A673 (cell line): ENCODE measurements around the gene FRK. TPM values are rescaled to one million over a fixed set of nuclear protein-coding genes. Genes with fewer than 3 reads are reported as not detected.

Experiments
- BruUV-seq: library from RNA; stranded (reverse); fragments of 400-500 nt; replicated peaks from 2 replicates; lab custom pipeline; 2021; lab: Mats Ljungman, UMichigan
- CTCF ChIA-PET: fragments of 300-600 bp; sonication (Branson Sonifier 250); formaldehyde crosslinking; loops from one replicate; lab custom pipeline; 2022; ENCODE audit warnings: antibody characterized with exemption; lab: Charles Lee
- POLR2A ChIA-PET: fragments of 300-600 bp; sonication (Branson Sonifier 250); formaldehyde crosslinking; loops from one replicate; lab custom pipeline; 2022; ENCODE audit warnings: antibody characterized with exemption; ENCODE audit not compliant: low non-redundant PET; lab: Charles Lee
- DNase-seq: peaks from one replicate; pipeline ENCODE4 v3.0.0-alpha.2; 2015; ENCODE audit warnings: low spot score
- H3K27ac ChIP-seq: fragments of 200-600 bp; sonication (generic); 2 replicates; pipeline ENCODE4 v1.5.1; 2016; ENCODE audit warnings: mixed run types, low read depth, mild to moderate bottlenecking, mixed read lengths, antibody characterized with exemption, low read length; ENCODE audit not compliant: poor library complexity, severe bottlenecking
- H3K27me3 ChIP-seq: fragments of 200-600 bp; sonication (generic); replicated peaks from 2 replicates; pipeline ENCODE4 v1.6.1; 2017; ENCODE audit warnings: mixed run types, low read depth, mild to moderate bottlenecking, mixed read lengths, antibody characterized with exemption, low read length; ENCODE audit not compliant: insufficient read depth, poor library complexity
- H3K36me3 ChIP-seq: fragments of 200-600 bp; sonication (generic); 2 replicates; pipeline ENCODE4 v1.6.1; 2016; ENCODE audit warnings: mixed run types, mild to moderate bottlenecking, mixed read lengths, antibody characterized with exemption, low read length; ENCODE audit not compliant: insufficient read depth, poor library complexity, severe bottlenecking
- H3K4me1 ChIP-seq: fragments of 200-600 bp; sonication (generic); 2 replicates; pipeline ENCODE4 v1.6.1; 2017; ENCODE audit warnings: mixed run types, mild to moderate bottlenecking, mixed read lengths, antibody characterized with exemption, low read length; ENCODE audit not compliant: insufficient read depth, poor library complexity, severe bottlenecking
- H3K4me3 ChIP-seq: fragments of 200-600 bp; sonication (generic); 2 replicates; pipeline ENCODE4 v1.5.1; 2016; ENCODE audit warnings: low read depth, mixed run types, mild to moderate bottlenecking, mixed read lengths, low read length; ENCODE audit not compliant: poor library complexity, severe bottlenecking
- H3K9me3 ChIP-seq: fragments of 200-600 bp; sonication (generic); 2 replicates; pipeline ENCODE4 v1.6.1; 2016; ENCODE audit warnings: mixed run types, low read depth, mild to moderate bottlenecking, mixed read lengths, antibody characterized with exemption, low read length; ENCODE audit not compliant: poor library complexity, severe bottlenecking
- EZH2 ChIP-seq: fragments of 200-600 bp; sonication (generic); IDR thresholded peaks from 2 replicates; pipeline ENCODE4 v1.6.1; 2017; ENCODE audit warnings: borderline replicate concordance, low read depth, mild to moderate bottlenecking, mixed read lengths, antibody characterized with exemption, low read length; ENCODE audit not compliant: poor library complexity, severe bottlenecking
- intact Hi-C: fragments of 100-400 bp; cut with micrococcal nuclease; formaldehyde crosslinking; loops from one replicate; pipeline ENCODE4 v1.10.0; 2022; ENCODE audit not compliant: unreplicated experiment
- total RNA-seq: library from RNA; stranded (reverse); gene quantifications from 2 replicates; pipeline ENCODE4 v1.2.3, GENCODE V29; 2021
- TF ChIP-seq, protein P1 (sequence below): fragments of 300-800, 200-600 bp; sonication (generic); conservative IDR thresholded peaks from 2 replicates; pipeline ENCODE4 v1.5.1; 2017; ENCODE audit warnings: low read depth, mild to moderate bottlenecking, antibody characterized with exemption, low read length, moderate library complexity, mixed read lengths

The FRK gene
- total RNA-seq, 1 experiment from 2014 or later, result 12.3 TPM

DNA sequence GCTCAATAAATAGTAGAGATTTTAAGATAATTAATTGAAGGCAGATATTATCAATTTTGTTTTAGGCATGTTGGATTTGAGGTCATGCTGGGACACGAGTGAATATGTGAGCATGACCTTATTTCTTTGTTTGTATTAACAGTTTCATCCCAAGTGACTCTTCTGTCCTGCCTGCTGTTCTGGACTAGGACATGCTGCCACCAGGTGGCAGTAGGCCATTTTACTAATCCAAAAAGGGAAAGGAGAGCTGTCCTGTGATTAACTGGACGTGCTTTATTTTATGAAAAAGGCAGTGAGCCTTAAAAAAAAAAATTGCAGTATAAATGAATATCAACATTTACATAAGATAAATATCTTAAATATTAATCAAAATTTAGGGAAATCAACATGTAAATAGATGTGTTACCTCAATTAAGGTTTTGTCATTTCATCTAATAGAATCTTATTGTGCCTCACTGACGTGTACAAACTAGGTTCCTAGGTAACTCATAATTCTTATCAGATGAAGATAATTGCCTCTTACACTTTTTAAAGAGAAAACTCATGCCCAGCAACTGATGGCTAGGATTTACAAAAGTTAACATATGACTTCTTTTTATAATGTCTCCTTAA lies 49.8 kb downstream of the FRK start:
- H3K4me3 ChIP-seq, result no peak overlapping the region
- H3K36me3 ChIP-seq, result no peaks in the 10 kb centered on the region
- no peak for TF ChIP-seq EZH2
- TF ChIP-seq, protein P1, sequence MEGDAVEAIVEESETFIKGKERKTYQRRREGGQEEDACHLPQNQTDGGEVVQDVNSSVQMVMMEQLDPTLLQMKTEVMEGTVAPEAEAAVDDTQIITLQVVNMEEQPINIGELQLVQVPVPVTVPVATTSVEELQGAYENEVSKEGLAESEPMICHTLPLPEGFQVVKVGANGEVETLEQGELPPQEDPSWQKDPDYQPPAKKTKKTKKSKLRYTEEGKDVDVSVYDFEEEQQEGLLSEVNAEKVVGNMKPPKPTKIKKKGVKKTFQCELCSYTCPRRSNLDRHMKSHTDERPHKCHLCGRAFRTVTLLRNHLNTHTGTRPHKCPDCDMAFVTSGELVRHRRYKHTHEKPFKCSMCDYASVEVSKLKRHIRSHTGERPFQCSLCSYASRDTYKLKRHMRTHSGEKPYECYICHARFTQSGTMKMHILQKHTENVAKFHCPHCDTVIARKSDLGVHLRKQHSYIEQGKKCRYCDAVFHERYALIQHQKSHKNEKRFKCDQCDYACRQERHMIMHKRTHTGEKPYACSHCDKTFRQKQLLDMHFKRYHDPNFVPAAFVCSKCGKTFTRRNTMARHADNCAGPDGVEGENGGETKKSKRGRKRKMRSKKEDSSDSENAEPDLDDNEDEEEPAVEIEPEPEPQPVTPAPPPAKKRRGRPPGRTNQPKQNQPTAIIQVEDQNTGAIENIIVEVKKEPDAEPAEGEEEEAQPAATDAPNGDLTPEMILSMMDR, result peak; percentile 92
- H3K9me3 ChIP-seq, result no peaks in the 10 kb centered on the region
- peaks cover 35% of the 10 kb centered on the region for H3K4me1 ChIP-seq
- ChIA-PET CTCF (interaction anchor here (0.6 to 2.1 kb wide), 8 partner anchors 9 to 101 kb away, joined by 3 to 14 read pairs (median 4); partner anchors contain the start of gene FRK), POLR2A (no interaction called here)
- no TSS peak for BruUV-seq
- intact Hi-C loops, result loop anchor here (1.0 to 5.0 kb wide), 2 partner anchors 46 to 86 kb away; no protein-coding TSS in a partner anchor
- DNase-seq, result peak; percentile 79
- H3K27ac ChIP-seq, result no peak overlapping the region
- H3K27me3 ChIP-seq, result no peaks in the 10 kb centered on the region

DNA sequence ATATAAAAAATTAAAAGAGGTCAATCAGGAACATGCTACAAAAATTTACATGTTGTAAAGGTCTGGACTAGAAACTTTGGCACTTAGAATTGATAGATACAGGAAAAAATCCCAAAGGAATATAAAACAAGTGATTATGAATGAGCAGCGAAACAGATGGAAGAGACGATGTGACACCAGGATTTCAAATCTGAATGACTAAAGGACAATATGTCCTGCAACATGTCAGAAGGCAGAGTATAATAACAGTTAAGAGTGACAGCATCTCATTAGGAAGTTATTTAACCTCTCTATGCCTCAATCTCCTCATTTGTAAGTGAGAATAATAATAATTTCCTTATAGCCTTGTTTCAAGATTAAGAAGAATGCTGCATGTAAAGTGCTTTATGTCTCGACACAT lies 50.3 kb downstream of the FRK start:
- TF ChIP-seq EZH2, result no peak
- TF ChIP-seq, protein P1, result no peak
- DNase-seq, result no peak
- intact Hi-C loops, result loop anchor here (1.0 to 5.0 kb wide), 2 partner anchors 47 to 87 kb away; no protein-coding TSS in a partner anchor
- no peak overlapping the region for H3K27ac ChIP-seq
- H3K4me1 ChIP-seq, result peaks cover 35% of the 10 kb centered on the region
- POLR2A ChIA-PET, result no interaction called here
- no peaks in the 10 kb centered on the region for H3K36me3 ChIP-seq
- no peaks in the 10 kb centered on the region for H3K9me3 ChIP-seq
- H3K4me3 ChIP-seq, result no peak overlapping the region
- no TSS peak for BruUV-seq
- CTCF ChIA-PET, result interaction anchor here (0.8 to 2.1 kb wide), 3 partner anchors 9 to 86 kb away, joined by 3 to 14 read pairs (median 4); partner anchors contain the start of gene FRK
- no peaks in the 10 kb centered on the region for H3K27me3 ChIP-seq

DNA sequence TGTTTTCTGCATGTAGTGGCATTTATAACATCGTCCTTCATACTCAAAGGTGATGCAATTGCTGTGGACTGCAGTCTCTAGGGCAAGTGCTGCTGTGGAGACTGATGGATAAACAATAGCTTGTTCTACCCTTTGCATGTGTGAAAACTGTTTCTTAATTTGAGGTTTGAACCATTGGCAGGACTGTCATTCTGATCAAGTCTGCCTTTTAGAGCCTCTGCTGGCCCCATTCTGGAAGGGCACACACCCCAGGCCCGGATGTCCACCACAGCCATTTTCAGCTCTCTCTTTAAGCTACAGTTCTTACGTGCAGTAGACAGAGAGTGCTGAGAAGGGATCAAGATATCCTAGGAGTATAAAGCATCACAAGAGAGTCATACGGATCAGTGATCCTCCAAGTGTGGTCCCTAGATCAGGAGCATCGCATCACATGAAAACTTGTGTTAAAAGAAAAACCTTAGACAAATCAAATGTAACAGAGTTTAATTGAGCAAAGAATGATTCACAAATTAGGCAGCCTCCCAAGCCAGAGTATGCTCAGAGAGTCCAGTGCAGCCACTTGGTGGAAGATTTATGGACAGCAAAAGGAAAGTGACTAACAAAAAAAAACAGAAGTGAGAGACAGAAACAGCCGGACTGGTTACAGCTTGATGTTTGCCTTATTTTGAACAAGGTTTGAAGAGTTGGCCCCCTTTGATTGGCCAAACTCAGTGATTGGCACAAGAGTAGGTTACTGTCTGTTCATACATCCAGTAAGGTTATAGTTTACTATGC lies 52.0 kb downstream of the FRK start:
- peaks cover 35% of the 10 kb centered on the region for H3K4me1 ChIP-seq
- H3K27me3 ChIP-seq, result no peaks in the 10 kb centered on the region
- BruUV-seq, result no TSS peak
- no peaks in the 10 kb centered on the region for H3K9me3 ChIP-seq
- intact Hi-C loops, result no loop called here
- POLR2A ChIA-PET, result interaction anchor here (0.7 kb wide), 1 partner anchor 662 kb away, joined by 3 read pairs; no protein-coding TSS in a partner anchor
- CTCF ChIA-PET, result interaction anchor here (0.8 kb wide), 1 partner anchor 39 kb away, joined by 3 read pairs; no protein-coding TSS in a partner anchor
- no peak overlapping the region for H3K27ac ChIP-seq
- DNase-seq, result peak; percentile 46
- H3K36me3 ChIP-seq, result no peaks in the 10 kb centered on the region
- H3K4me3 ChIP-seq, result no peak overlapping the region
- TF ChIP-seq, protein P1, result no peak
- TF ChIP-seq EZH2, result no peak
